D721Med (cell line): ENCODE results near the gene MYH14.

ENCODE experiments used
- DNase-seq: peaks from one replicate; pipeline ENCODE4 v3.0.0; 2011; ENCODE audit warnings: low spot score; ENCODE audit not compliant: insufficient read length
- FAIRE-seq: peaks from 2 replicates; lab custom pipeline; 2011; peaks lifted over from hg19 to GRCh38; lab: Jason Lieb, UNC
- TF ChIP-seq, protein P1 (sequence below): IDR thresholded peaks from 2 replicates; pipeline ENCODE4 v1.5.1; 2012; ENCODE audit warnings: mild to moderate bottlenecking, control low read depth; ENCODE audit not compliant: insufficient read depth; ENCODE audit errors: missing control alignments

MYH14 gene

DNA sequence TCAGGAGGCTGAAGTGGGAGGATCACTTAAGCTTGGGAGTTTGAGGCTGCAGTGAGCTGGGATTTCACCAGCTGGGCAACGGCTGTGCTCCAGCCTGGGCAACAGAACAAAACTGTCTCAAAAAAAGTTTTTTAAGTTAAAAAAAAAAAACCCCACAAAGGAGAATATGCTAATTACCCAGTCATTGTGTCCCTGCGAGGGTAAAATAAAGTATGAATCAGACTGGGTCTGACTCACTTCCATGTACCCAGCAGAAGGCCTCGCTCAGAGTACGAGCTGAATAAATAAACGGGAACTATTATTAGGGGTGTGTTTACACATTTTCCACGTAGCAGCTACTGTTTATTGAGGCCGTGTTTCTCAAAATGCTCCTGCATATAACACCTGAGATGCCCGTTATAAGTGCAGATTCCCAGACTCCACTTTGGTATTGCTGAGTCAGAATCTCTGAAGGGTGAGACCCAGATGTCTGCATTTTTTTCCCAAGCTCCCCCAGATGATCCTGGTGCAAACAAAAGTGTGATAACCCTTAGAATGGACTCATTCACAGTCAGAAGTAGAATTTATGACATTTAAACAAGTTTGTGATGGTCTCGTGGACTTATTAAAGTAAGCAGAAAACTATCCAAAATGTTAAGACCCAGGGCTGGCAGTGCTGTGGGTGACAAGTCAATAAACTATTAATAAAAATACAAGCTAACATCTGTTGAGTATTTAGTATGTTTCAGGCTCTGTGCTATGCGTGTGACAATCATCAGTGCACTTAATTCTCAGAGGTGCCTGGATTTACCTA lies 97.6 kb downstream of the MYH14 start:
- DNase-seq = no peak
- no peak for FAIRE-seq
- TF ChIP-seq, protein P1, sequence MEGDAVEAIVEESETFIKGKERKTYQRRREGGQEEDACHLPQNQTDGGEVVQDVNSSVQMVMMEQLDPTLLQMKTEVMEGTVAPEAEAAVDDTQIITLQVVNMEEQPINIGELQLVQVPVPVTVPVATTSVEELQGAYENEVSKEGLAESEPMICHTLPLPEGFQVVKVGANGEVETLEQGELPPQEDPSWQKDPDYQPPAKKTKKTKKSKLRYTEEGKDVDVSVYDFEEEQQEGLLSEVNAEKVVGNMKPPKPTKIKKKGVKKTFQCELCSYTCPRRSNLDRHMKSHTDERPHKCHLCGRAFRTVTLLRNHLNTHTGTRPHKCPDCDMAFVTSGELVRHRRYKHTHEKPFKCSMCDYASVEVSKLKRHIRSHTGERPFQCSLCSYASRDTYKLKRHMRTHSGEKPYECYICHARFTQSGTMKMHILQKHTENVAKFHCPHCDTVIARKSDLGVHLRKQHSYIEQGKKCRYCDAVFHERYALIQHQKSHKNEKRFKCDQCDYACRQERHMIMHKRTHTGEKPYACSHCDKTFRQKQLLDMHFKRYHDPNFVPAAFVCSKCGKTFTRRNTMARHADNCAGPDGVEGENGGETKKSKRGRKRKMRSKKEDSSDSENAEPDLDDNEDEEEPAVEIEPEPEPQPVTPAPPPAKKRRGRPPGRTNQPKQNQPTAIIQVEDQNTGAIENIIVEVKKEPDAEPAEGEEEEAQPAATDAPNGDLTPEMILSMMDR = no peak

DNA sequence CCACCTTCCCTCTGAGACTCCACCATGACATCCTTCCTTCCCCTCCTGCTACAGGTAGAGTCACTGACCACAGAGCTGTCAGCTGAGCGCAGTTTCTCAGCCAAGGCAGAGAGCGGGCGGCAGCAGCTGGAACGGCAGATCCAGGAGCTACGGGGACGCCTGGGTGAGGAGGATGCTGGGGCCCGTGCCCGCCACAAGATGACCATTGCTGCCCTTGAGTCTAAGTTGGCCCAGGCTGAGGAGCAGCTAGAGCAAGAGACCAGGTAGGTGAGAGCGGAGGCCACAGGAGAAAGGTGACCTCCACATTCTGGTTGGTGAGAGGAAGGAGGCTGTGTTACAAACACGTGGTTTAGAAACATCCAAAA lies 98.2 kb downstream of the MYH14 start:
- DNase-seq = no peak
- no peak for FAIRE-seq
- TF ChIP-seq, protein P1 = no peak

DNA sequence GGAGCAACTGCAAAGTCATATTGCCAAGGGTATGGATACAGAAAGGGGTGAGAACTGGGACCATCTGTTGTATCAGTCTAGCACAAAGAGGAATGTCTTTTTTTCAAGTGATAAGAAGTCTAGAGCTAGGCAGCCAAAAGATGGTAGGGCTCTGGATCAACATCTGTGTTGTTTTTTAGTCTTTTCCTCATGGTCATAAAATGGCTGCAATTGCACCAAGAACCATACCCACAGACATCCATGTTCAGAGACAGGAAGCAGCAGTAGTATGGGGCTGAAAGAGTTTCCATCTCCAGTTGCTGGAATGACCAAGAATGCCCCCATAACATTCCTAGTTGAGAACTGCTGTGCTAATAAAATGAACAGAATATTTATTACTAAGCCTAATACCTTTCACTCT lies 100.1 kb downstream of the MYH14 start:
- FAIRE-seq (no peak), DNase-seq (no peak)
- TF ChIP-seq, protein P1 = no peak

DNA sequence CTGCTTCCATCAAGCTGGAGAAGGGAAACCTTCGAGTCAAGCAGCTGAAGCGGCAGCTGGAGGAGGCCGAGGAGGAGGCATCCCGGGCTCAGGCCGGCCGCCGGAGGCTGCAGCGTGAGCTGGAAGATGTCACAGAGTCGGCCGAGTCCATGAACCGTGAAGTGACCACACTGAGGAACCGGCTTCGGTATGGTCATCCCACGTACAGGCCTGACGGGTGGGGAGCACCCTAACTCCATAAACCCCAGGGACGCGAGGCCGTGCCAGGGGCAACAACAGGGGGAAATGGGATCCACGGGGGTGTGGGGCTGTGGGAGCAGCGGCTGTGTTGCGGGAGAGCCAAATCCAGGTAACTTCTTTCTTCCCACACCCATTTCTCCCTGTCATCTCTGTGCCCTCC lies 105.6 kb downstream of the MYH14 start:
- FAIRE-seq (no peak), DNase-seq (no peak)
- TF ChIP-seq, protein P1 = no peak

DNA sequence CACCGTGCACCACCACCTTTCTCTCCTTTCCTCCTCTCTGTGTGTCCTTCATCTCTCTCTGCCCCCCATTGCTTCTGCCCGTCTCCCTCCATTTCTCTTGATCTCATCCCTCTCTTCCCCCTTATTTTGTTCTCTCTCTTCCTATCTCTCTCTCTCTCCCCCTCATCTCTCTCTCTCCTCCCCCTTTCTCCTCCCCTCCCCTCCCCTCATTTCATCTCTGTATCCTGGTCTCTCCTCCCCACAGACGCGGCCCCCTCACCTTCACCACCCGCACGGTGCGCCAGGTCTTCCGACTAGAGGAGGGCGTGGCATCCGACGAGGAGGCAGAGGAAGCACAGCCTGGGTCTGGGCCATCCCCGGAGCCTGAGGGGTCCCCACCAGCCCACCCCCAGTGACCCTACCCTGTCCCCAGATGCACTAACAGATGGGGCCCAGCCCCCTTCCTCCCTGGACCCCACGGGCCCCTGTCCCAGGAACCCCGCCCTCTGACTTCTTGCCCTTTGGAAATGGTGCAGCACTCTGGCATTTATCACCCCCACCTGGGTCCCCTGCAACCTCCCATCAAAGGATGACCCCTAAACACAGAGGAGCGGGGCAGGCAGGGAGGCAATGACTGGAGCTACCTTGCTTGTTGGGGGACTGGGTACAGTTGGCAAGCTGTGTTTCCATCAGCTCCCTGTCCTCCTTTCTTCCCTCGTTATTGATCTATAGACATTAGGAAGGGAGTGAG lies 106.1 kb downstream of the MYH14 start:
- no peak for DNase-seq
- TF ChIP-seq, protein P1 = no peak
- no peak for FAIRE-seq

DNA sequence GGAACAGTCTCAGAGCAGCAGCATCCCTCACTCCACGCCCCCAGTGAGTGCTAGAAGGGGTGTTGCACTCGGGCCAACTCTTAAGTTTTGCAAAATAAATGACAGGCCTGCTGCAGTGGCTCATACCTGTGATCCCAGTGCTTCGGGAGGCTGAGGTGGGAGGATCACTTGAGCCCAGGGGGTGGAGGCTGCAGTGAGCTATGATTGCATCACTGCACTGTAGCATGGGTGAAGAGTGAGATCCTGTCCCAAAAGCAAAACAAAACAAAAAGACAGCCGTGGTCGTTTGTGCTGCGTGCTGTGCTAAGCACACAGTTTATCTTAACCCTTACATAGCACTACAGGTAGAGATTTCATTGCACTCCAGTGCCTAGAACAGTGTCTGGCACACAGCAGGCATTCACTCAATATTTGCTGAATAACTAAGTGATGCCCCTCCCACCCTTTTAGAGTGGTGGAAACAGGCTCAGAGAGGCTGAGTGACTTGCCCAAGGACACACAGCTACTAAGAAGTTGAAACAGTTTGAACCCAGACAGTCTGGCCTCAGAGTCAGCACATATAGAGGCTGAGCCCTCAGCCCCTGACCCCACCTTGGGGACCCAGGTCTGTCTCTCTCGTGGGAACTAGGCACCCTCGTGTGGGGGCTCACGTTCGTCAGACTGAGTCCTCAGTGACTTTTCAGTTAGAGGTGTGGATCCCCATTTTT lies 107.5 kb downstream of the MYH14 start:
- FAIRE-seq = no peak
- TF ChIP-seq, protein P1 = no peak
- no peak for DNase-seq
